Thyroid gland (tissue), 4 donors: ENCODE measurements around the gene STAC.

Experiments used
- CTCF ChIP-seq, 6 experiments: fragments of 200-600 bp in 3 of 6; fragments of 450-650 bp in 3 of 6; sonication (generic) in 3 of 6; IDR thresholded peaks; one replicate each; pipeline ENCODE4 v1.5.1; 2016 to 2019; ENCODE audit warnings: antibody characterized with exemption in 6 of 6, mild to moderate bottlenecking in 2 of 6, inconsistent platforms in 1 of 6, moderate library complexity in 1 of 6
- POLR2A ChIP-seq, 2 donors: fragments of 450-650 bp; IDR thresholded peaks; one replicate each; pipeline ENCODE4 v1.6.1; 2017; ENCODE audit warnings: antibody characterized with exemption in 2 of 2, mild to moderate bottlenecking in 2 of 2, moderate library complexity in 1 of 2

GRCh38 chr3:36364260-36364659 lies 16.0 kb upstream of the STAC start:
- no peak for TF ChIP-seq CTCF (IDR thresholded peaks at IDR 0.05)
- TF ChIP-seq POLR2A (IDR thresholded peaks at IDR 0.05): no peak
